ENCODE results near the gene CAPZA2.

- TF ChIP-seq EZH2 (IDR thresholded peaks at IDR 0.05; ENCODE audit: insufficient read depth, poor library complexity, severe bottlenecking) (no peak), EZH2phosphoT487 (IDR thresholded peaks at IDR 0.05; ENCODE audit: insufficient read depth, low read depth) (no peak)
These were observed 66.6 kb downstream of the CAPZA2 start for GRCh38 chr7:116929021-116929420.
